Testis (tissue), 3 donors: ENCODE results near the gene RAB7B. TPM values are rescaled to one million over a fixed set of nuclear protein-coding genes. Genes with fewer than 3 reads are reported as not detected.
A peak's percentile ranks its signal among the peaks of the same experiment; 100 is the strongest.

Experiments
- DNase-seq: peaks from one replicate; pipeline ENCODE4 v3.0.0-alpha.2; 2019
- H3K27ac ChIP-seq, 2 donors: fragments of 200-600 bp; sonication (generic); one replicate each; pipeline ENCODE4 v1.5.1; 2019
- H3K27me3 ChIP-seq: fragments of 200-600 bp; sonication (generic); one replicate; pipeline ENCODE4 v1.5.1; 2019
- H3K36me3 ChIP-seq: fragments of 200-600 bp; sonication (generic); one replicate; pipeline ENCODE4 v1.5.1; 2017; ENCODE audit warnings: low read depth; ENCODE audit errors: missing control alignments
- H3K4me1 ChIP-seq: fragments of 200-600 bp; sonication (generic); one replicate; pipeline ENCODE4 v1.5.1; 2019
- H3K4me3 ChIP-seq, 2 donors: fragments of 200-600 bp; sonication (generic); one replicate each; pipeline ENCODE4 v1.5.1; 2017 to 2019
- H3K9me3 ChIP-seq: fragments of 200-600 bp; sonication (generic); one replicate; pipeline ENCODE4 v1.5.1; 2017
- CTCF ChIP-seq, 3 experiments: fragments of 450-650 bp in 2 of 3; fragments of 200-600 bp in 1 of 3; sonication (generic) in 1 of 3; IDR thresholded peaks; one replicate each; pipeline ENCODE4 v1.5.1; 2016 to 2019; ENCODE audit warnings: antibody characterized with exemption in 3 of 3, mild to moderate bottlenecking in 2 of 3, moderate library complexity in 1 of 3
- POLR2A ChIP-seq: fragments of 450-650 bp; IDR thresholded peaks from one replicate; pipeline ENCODE4 v1.6.1; 2017; ENCODE audit warnings: antibody characterized with exemption, mild to moderate bottlenecking, moderate library complexity
- WGBS, 2 donors: methylation state at CpG; one replicate each; pipeline ENCODE4 v1.1.5; 2018; 5-methylcytosine and 5-hydroxymethylcytosine counted together
- intact Hi-C: fragments of 100-400 bp; cut with DNase I; formaldehyde crosslinking; loops from one replicate; pipeline ENCODE4 v1.15.1; 2023; ENCODE audit warnings: low total_unique reads
- polyA plus RNA-seq: library from polyadenylated mRNA; stranded (reverse); fragments of 350-450 nt; fragmentation: Illumina TruSeq; extraction: RNeasy Lipid Tissue Mini Kit (QIAGEN cat#74804); gene quantifications from one replicate; pipeline ENCODE4 v1.2.3, GENCODE V29; 2014; ENCODE audit warnings: low read depth, low replicate concordance; ENCODE audit not compliant: insufficient read depth
- total RNA-seq, 2 donors: library from RNA; depleted of rRNA; stranded (reverse); fragments of >200 nt; gene quantifications; one replicate each; pipeline ENCODE4 v1.2.3, GENCODE V29; 2016

Gene RAB7B
- total and polyA plus RNA-seq, 3 donors from 2014 or later = 1.7 to 8.4 (median 6.2) TPM

- Histone ChIP-seq H3K4me1 (peaks cover 4% of the 10 kb centered on the region), H3K9me3 (no peaks in the 10 kb centered on the region), H3K4me3 (no peak overlapping the region), H3K36me3 (no peaks in the 10 kb centered on the region), H3K27ac (no peak overlapping the region), H3K27me3 (no peaks in the 10 kb centered on the region)
- peak; percentile 38 for DNase-seq
- intact Hi-C loops = no loop called here
- TF ChIP-seq CTCF (IDR thresholded peaks at IDR 0.05) (no peak), POLR2A (no peak)
- 56 to 71% methylated on average over 9 of the region's 9 CpGs for WGBS, 2 donors
These were observed 41.0 kb downstream of the RAB7B start for GRCh38 chr1:205961991-205962820.

DNA sequence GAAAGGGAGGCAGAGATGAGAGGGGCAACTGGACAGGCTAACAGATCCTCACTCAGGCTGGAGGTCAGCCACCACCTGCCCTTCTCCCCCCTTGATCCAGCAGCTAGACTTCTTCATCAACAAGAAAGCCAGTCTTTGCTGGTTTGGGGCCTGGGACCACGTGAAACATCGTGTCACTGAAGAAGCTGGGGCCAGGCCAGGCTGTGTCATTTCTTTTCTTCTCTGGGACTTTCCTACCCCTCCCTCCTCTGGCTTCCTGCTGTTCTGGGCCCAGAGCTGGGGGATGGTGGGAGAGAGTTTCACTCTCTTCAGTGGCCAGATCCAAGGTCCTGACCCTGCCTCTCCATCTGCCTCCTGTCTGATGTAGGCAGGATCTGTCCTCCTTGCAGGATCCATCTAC lies 41.8 kb downstream of the RAB7B start:
- Histone ChIP-seq H3K9me3 (no peaks in the 10 kb centered on the region), H3K4me1 (peaks cover 4% of the 10 kb centered on the region), H3K27me3 (no peaks in the 10 kb centered on the region), H3K4me3 (no peak overlapping the region), H3K27ac (no peak overlapping the region), H3K36me3 (no peaks in the 10 kb centered on the region)
- WGBS, 2 donors = 40 to 41% methylated on average over 2 of the region's 2 CpGs
- intact Hi-C loops = no loop called here
- DNase-seq = no peak
- TF ChIP-seq CTCF (IDR thresholded peaks at IDR 0.05) (no peak), POLR2A (no peak)

- TF ChIP-seq CTCF (IDR thresholded peaks at IDR 0.05) = no peak
- Histone ChIP-seq H3K27ac (no peak overlapping the region), H3K9me3 (no peaks in the 10 kb centered on the region), H3K27me3 (no peaks in the 10 kb centered on the region), H3K4me3 (no peak overlapping the region), H3K4me1 (peaks cover 4% of the 10 kb centered on the region), H3K36me3 (no peaks in the 10 kb centered on the region)
- intact Hi-C loops = no loop called here
- no peak for DNase-seq
- 67 to 76% methylated on average over 3 to 4 of the region's 4 CpGs for WGBS, 2 donors
These were observed 43.4 kb downstream of the RAB7B start for GRCh38 chr1:205959789-205960188.

DNA sequence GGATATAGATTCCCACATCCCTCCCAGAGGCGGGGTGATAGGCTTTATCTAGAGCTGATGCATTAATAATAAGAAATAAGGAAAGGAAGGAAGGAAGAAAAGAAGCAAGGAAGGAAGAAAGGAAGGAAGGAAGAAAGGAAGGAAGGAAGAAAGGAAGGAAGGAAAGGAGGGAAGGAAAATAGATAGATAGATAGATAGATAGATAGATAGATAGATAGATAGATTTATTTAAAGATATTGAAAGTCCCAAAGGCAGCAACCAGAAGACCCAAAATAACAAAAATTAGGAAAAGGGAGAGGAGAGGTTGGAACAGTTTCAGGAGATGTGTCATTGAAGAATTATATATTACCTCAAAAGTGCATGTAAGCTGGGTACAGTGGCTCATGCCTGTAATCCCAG lies 47.7 kb downstream of the RAB7B start:
- Histone ChIP-seq H3K4me1 (no peaks in the 10 kb centered on the region), H3K27me3 (no peaks in the 10 kb centered on the region), H3K27ac (no peak overlapping the region), H3K36me3 (no peaks in the 10 kb centered on the region), H3K4me3 (no peak overlapping the region), H3K9me3 (no peaks in the 10 kb centered on the region)
- WGBS, 2 donors = 92 to 100% methylated on average over 1 of the region's 1 CpG
- no peak for DNase-seq
- intact Hi-C loops = no loop called here
- TF ChIP-seq POLR2A (no peak), CTCF (IDR thresholded peaks at IDR 0.05) (no peak)

- no peak for DNase-seq
- H3K36me3 ChIP-seq = no peaks in the 10 kb centered on the region
- peaks cover 5% of the 10 kb centered on the region for H3K4me1 ChIP-seq
- TF ChIP-seq POLR2A = no peak
- no peak for TF ChIP-seq CTCF (IDR thresholded peaks at IDR 0.05)
- WGBS, 2 donors = 81 to 82% methylated on average over 11 of the region's 11 CpGs
- no peak overlapping the region for H3K4me3 ChIP-seq
- no peaks in the 10 kb centered on the region for H3K9me3 ChIP-seq
- no peak overlapping the region for H3K27ac ChIP-seq
- intact Hi-C loops = no loop called here
- no peaks in the 10 kb centered on the region for H3K27me3 ChIP-seq
These were observed 48.3 kb downstream of the RAB7B start for GRCh38 chr1:205954819-205955404.
